H9 (cell line): Measurements from ENCODE around the gene DHPS. TPM values are rescaled to one million over a fixed set of nuclear protein-coding genes. Genes with fewer than 3 reads are reported as not detected.

Experiments
- DNase-seq: peaks from one replicate; pipeline ENCODE4 v3.0.0-alpha.2; 2017
- H2AFZ ChIP-seq: one replicate; pipeline ENCODE4 v1.6.1; 2013; ENCODE audit warnings: mild to moderate bottlenecking, low read length, control low read depth, moderate library complexity
- H2AK5ac ChIP-seq: 2 replicates; pipeline ENCODE4 v1.6.1; 2013; ENCODE audit warnings: low read length, control low read depth, mixed read lengths; ENCODE audit not compliant: insufficient read length
- H2BK120ac ChIP-seq: one replicate; pipeline ENCODE4 v1.6.1; 2013; ENCODE audit warnings: low read depth, mild to moderate bottlenecking, low read length, control low read depth, inconsistent platforms; ENCODE audit not compliant: poor library complexity, severe bottlenecking
- H2BK12ac ChIP-seq: 2 replicates; pipeline ENCODE4 v1.6.1; 2013; ENCODE audit warnings: low read length, control low read depth, mixed read lengths, low read depth; ENCODE audit not compliant: insufficient read length
- H2BK15ac ChIP-seq: 2 replicates; pipeline ENCODE4 v1.6.1; 2013; ENCODE audit warnings: low read depth, low read length, control low read depth
- H2BK20ac ChIP-seq: one replicate; pipeline ENCODE4 v1.6.1; 2013; ENCODE audit warnings: low read depth, mild to moderate bottlenecking, low read length, control low read depth, inconsistent platforms; ENCODE audit not compliant: poor library complexity, severe bottlenecking
- H2BK5ac ChIP-seq: 2 replicates; pipeline ENCODE4 v1.6.1; 2013; ENCODE audit warnings: low read length, control low read depth, mixed read lengths; ENCODE audit not compliant: insufficient read length
- H3K14ac ChIP-seq: 2 replicates; pipeline ENCODE4 v1.6.1; 2013; ENCODE audit warnings: low read length, control low read depth; ENCODE audit not compliant: insufficient read depth
- H3K18ac ChIP-seq: 2 replicates; pipeline ENCODE4 v1.6.1; 2013; ENCODE audit warnings: low read depth, mild to moderate bottlenecking, mixed read lengths, low read length, control low read depth; ENCODE audit not compliant: insufficient read length
- H3K23ac ChIP-seq: 2 replicates; pipeline ENCODE4 v1.6.1; 2013; ENCODE audit warnings: low read length, control low read depth, mixed read lengths, low read depth; ENCODE audit not compliant: insufficient read length
- H3K23me2 ChIP-seq: 2 replicates; pipeline ENCODE4 v1.6.1; 2013; ENCODE audit warnings: low read depth, mild to moderate bottlenecking, mixed read lengths, low read length, control low read depth; ENCODE audit not compliant: insufficient read length, poor library complexity, severe bottlenecking
- H3K27ac ChIP-seq: 2 replicates; pipeline ENCODE4 v1.5.1; 2013; ENCODE audit warnings: low read length, control low read depth, mixed read lengths, low read depth; ENCODE audit not compliant: insufficient read length
- H3K27me3 ChIP-seq: 2 replicates; pipeline ENCODE4 v1.6.1; 2013; ENCODE audit warnings: low read length, control low read depth, inconsistent platforms; ENCODE audit not compliant: insufficient read depth
- H3K4ac ChIP-seq: 2 replicates; pipeline ENCODE4 v1.6.1; 2013; ENCODE audit warnings: low read depth, mild to moderate bottlenecking, control low read depth, inconsistent platforms, low read length, moderate library complexity
- H3K4me1 ChIP-seq: 2 replicates; pipeline ENCODE4 v1.6.1; 2013; ENCODE audit warnings: low read length, control low read depth, inconsistent platforms; ENCODE audit not compliant: insufficient read depth
- H3K4me2 ChIP-seq: 2 replicates; pipeline ENCODE4 v1.6.1; 2013; ENCODE audit warnings: low read length, control low read depth, mixed read lengths; ENCODE audit not compliant: insufficient read length, insufficient read depth
- H3K56ac ChIP-seq: 2 replicates; pipeline ENCODE4 v1.6.1; 2013; ENCODE audit warnings: low read depth, mild to moderate bottlenecking, mixed read lengths, low read length, control low read depth; ENCODE audit not compliant: insufficient read length
- H3K79me1 ChIP-seq: 2 replicates; pipeline ENCODE4 v1.6.1; 2013; ENCODE audit warnings: low read depth, mild to moderate bottlenecking, moderate library complexity, low read length, control low read depth, inconsistent platforms; ENCODE audit not compliant: insufficient read depth, poor library complexity, severe bottlenecking
- H3K79me2 ChIP-seq: 2 replicates; pipeline ENCODE4 v1.6.1; 2013; ENCODE audit warnings: low read length, control low read depth, inconsistent platforms; ENCODE audit not compliant: insufficient read depth
- H3K9ac ChIP-seq: 2 replicates; pipeline ENCODE4 v1.6.1; 2013; ENCODE audit warnings: low read length, control low read depth, mixed read lengths; ENCODE audit not compliant: insufficient read length; ENCODE audit errors: extremely low read depth
- H3K9me3 ChIP-seq: one replicate; pipeline ENCODE4 v1.6.1; 2013; ENCODE audit warnings: low read depth, low read length, inconsistent platforms; ENCODE audit not compliant: control insufficient read depth
- H3T11ph ChIP-seq: one replicate; pipeline ENCODE4 v1.6.1; 2013; ENCODE audit warnings: mild to moderate bottlenecking, low read length, control low read depth, inconsistent platforms
- H4K20me1 ChIP-seq: one replicate; pipeline ENCODE4 v1.6.1; 2013; ENCODE audit not compliant: control insufficient read depth, insufficient read length, insufficient read depth
- H4K5ac ChIP-seq: 2 replicates; pipeline ENCODE4 v1.6.1; 2013; ENCODE audit warnings: low read depth, mild to moderate bottlenecking, mixed read lengths, low read length, control low read depth; ENCODE audit not compliant: insufficient read length
- H4K8ac ChIP-seq: replicated peaks from 2 replicates; pipeline ENCODE4 v1.6.1; 2013; ENCODE audit warnings: low read length, control low read depth, mixed read lengths, low read depth; ENCODE audit not compliant: insufficient read length
- H4K91ac ChIP-seq: 2 replicates; pipeline ENCODE4 v1.6.1; 2013; ENCODE audit warnings: low read depth, mild to moderate bottlenecking, moderate library complexity, mixed read lengths, low read length, control low read depth; ENCODE audit not compliant: insufficient read length
- H3K27ac Mint-ChIP-seq, 3 experiments: 2 replicates in 2 of 3; 3 replicates in 1 of 3; pipeline ENCODE4 v1.8.0; 2020 to 2021; ENCODE audit warnings: mixed read lengths in 3 of 3, mild to moderate bottlenecking in 1 of 3, moderate library complexity in 1 of 3
- H3K27me3 Mint-ChIP-seq: 2 replicates; pipeline ENCODE4 v1.8.0; 2021; ENCODE audit warnings: low read depth, mild to moderate bottlenecking, moderate library complexity, mixed read lengths
- H3K36me3 Mint-ChIP-seq, 3 experiments: 2 replicates in 2 of 3; 3 replicates in 1 of 3; pipeline ENCODE4 v1.8.0; 2020 to 2021; ENCODE audit warnings: low read depth in 3 of 3, mixed read lengths in 3 of 3; ENCODE audit not compliant: insufficient read depth in 1 of 3
- H3K4me1 Mint-ChIP-seq, 2 experiments: 2 replicates each; pipeline ENCODE4 v1.8.0; 2020; ENCODE audit warnings: mixed read lengths in 2 of 2
- H3K4me3 Mint-ChIP-seq, 2 experiments: 2 replicates in 1 of 2; 3 replicates in 1 of 2; pipeline ENCODE4 v1.8.0; 2020 to 2021; ENCODE audit warnings: mild to moderate bottlenecking in 2 of 2, mixed read lengths in 2 of 2, moderate library complexity in 1 of 2
- H3K9me3 Mint-ChIP-seq, 2 experiments: 2 replicates in 1 of 2; 3 replicates in 1 of 2; pipeline ENCODE4 v1.8.0; 2020; ENCODE audit warnings: mild to moderate bottlenecking in 2 of 2, mixed read lengths in 2 of 2, moderate library complexity in 1 of 2
- CTCF ChIP-seq: fragments of 200-600 bp; sonication (generic); conservative IDR thresholded peaks from 3 replicates; pipeline ENCODE4 v1.8.0; 2021; ENCODE audit warnings: antibody characterized with exemption, mild to moderate bottlenecking
- WGBS: extraction: QIAGEN DNeasy Blood & Tissue Kit; methylation state at CpG from one replicate; pipeline ENCODE4 v1.1.7; 2013; ENCODE audit warnings: missing lambda C conversion rate, low lambda C conversion rate, mixed read lengths; ENCODE audit not compliant: insufficient read length; ENCODE audit errors: extremely low coverage; 5-methylcytosine and 5-hydroxymethylcytosine counted together
- total RNA-seq: library from RNA; stranded (reverse); gene quantifications from 2 replicates; pipeline ENCODE4 v1.2.1, GENCODE V29; 2021

The DHPS gene
- total RNA-seq, 1 experiment from 2014 or later: 94.9 TPM

- Histone ChIP-seq H3T11ph (no peak overlapping the region), H3K56ac (no peak overlapping the region), H3K4me1 (no peaks in the 10 kb centered on the region), H3K14ac (no peak overlapping the region), H3K79me2 (no peaks in the 10 kb centered on the region), H3K27me3 (no peaks in the 10 kb centered on the region), H2BK12ac (no peak overlapping the region), H2BK20ac (no peak overlapping the region), H4K91ac (no peak overlapping the region), H4K20me1 (no peaks in the 10 kb centered on the region), H4K8ac (no peak overlapping the region), H2AK5ac (no peak overlapping the region), H3K9me3 (no peaks in the 10 kb centered on the region), H2BK5ac (no peak overlapping the region), H2BK120ac (no peak overlapping the region), H2AFZ (no peak overlapping the region), H3K23ac (no peak overlapping the region), H3K18ac (no peak overlapping the region), H4K5ac (no peak overlapping the region), H3K4me2 (no peak overlapping the region), H2BK15ac (no peak overlapping the region), H3K9ac (no peak overlapping the region), H3K23me2 (no peaks in the 10 kb centered on the region), H3K4ac (no peak overlapping the region), H3K27ac (no peak overlapping the region), H3K79me1 (no peaks in the 10 kb centered on the region)
- DNase-seq: no peak
- TF ChIP-seq CTCF: no peak
- no CpG with 5 or more reads among the region's 26 CpGs for WGBS
- Mint-ChIP-seq H3K27ac (no peak overlapping the region), H3K4me1 (no peaks in the 10 kb centered on the region), H3K9me3 (no peaks in the 10 kb centered on the region), H3K36me3 (no peaks in the 10 kb centered on the region; a peak in 1 of 7 replicates), H3K4me3 (no peak overlapping the region; a peak in 1 of 5 replicates), H3K27me3 (no peaks in the 10 kb centered on the region; the same call in 1 of the 2 replicates)
Measured at GRCh38 chr19:12689581-12690216, 8.0 kb upstream of the DHPS start.
